Measurements from ENCODE around the gene GIT1.

Gene GIT1

DNA sequence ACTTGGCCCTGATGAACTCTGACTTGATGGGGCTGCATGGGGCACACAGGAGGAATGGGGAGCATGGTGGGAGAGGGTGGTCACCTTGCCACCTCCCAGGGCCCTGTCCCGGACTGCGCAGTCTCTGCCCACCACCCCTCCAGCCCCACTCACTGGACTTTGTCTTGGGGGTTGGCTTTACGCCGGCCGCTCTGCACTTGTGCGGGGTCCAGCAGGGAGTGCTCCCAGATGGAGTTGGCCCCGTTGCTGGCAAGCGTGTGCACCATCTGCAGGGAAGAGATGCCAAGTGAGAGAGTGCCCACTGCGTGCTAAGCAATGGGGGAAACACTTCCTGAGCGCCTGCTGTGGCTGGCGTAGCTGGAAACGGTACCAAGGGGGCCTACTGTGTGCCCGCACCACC lies 6.7 kb downstream of the GIT1 start:
- no peak overlapping the region for H3K4me3 ChIP-seq (ENCODE audit: low read depth, low read length)
- POLR2A ChIA-PET: no interaction called here
- CTCF ChIA-PET: interaction anchor here (0.8 to 20.8 kb wide), 9 partner anchors 10 to 510 kb away, joined by 3 to 210 read pairs (median 26); partner anchors contain the start of genes ABHD15, ANKRD13B, SSH2 and TP53I13
- no peak for DNase-seq (ENCODE audit: low read depth, low spot score)
- TF ChIP-seq, protein P1, sequence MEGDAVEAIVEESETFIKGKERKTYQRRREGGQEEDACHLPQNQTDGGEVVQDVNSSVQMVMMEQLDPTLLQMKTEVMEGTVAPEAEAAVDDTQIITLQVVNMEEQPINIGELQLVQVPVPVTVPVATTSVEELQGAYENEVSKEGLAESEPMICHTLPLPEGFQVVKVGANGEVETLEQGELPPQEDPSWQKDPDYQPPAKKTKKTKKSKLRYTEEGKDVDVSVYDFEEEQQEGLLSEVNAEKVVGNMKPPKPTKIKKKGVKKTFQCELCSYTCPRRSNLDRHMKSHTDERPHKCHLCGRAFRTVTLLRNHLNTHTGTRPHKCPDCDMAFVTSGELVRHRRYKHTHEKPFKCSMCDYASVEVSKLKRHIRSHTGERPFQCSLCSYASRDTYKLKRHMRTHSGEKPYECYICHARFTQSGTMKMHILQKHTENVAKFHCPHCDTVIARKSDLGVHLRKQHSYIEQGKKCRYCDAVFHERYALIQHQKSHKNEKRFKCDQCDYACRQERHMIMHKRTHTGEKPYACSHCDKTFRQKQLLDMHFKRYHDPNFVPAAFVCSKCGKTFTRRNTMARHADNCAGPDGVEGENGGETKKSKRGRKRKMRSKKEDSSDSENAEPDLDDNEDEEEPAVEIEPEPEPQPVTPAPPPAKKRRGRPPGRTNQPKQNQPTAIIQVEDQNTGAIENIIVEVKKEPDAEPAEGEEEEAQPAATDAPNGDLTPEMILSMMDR (IDR thresholded peaks at IDR 0.05; ENCODE audit: insufficient read depth, low read length, missing control alignments): no peak

GRCh38 chr17:29582254-29582765 lies 7.1 kb downstream of the GIT1 start:
- POLR2A ChIA-PET: no interaction called here
- CTCF ChIA-PET: interaction anchor here (0.8 to 20.8 kb wide), 9 partner anchors 10 to 512 kb away, joined by 3 to 210 read pairs (median 43); partner anchors contain the start of genes ABHD15, ANKRD13B, SSH2 and TP53I13

DNA sequence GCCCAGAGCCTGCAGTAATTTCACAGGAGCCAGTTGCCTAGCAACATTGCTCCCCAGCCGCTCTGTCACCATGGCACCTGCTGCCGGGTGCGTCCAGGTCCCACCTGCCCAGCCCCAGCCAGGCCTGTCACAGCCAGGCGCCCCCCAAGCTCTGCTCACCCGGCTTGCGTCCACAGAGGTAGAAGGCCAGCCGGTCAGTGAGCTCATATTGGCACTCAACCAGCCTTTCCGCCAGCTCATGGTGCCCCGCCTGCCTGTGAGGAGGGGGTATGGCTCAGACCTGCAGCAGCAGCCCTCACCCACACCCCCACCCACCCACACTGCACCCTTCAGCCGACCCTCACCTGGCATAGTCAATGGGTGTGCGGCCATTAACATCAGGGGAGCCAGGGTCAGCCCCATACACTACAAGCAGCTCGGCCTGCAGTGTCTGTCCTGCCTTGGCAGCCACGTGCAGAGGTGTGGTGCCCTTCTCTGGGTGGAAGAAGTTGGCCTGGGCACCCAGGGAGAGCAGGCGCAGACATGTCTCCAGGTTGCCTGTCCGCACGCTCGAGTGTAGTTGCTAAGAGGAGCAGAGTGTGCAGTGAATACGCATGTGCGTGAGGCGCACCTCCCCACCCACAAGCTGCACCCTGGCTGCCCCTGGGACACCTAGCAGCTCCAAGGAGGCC lies 7.7 kb downstream of the GIT1 start:
- DNase-seq (ENCODE audit: low read depth, low spot score): no peak
- H3K4me3 ChIP-seq (ENCODE audit: low read depth, low read length): no peak overlapping the region
- ChIA-PET CTCF (interaction anchor here (0.8 to 20.8 kb wide), 16 partner anchors 7 to 522 kb away, joined by 3 to 210 read pairs (median 8); partner anchors contain the start of genes ABHD15, ANKRD13B, CORO6 and GIT1), POLR2A (no interaction called here)
- TF ChIP-seq, protein P1 (IDR thresholded peaks at IDR 0.05; ENCODE audit: insufficient read depth, low read length, missing control alignments): no peak

More at GRCh38 chr17:29582254-29582765, 7.1 kb downstream of the GIT1 start:
- no peak overlapping the region for H3K4me3 ChIP-seq (ENCODE audit: low read depth, low read length)
- TF ChIP-seq, protein P1 (IDR thresholded peaks at IDR 0.05; ENCODE audit: insufficient read depth, low read length, missing control alignments): no peak
- no peak for DNase-seq (ENCODE audit: low read depth, low spot score)

DNA sequence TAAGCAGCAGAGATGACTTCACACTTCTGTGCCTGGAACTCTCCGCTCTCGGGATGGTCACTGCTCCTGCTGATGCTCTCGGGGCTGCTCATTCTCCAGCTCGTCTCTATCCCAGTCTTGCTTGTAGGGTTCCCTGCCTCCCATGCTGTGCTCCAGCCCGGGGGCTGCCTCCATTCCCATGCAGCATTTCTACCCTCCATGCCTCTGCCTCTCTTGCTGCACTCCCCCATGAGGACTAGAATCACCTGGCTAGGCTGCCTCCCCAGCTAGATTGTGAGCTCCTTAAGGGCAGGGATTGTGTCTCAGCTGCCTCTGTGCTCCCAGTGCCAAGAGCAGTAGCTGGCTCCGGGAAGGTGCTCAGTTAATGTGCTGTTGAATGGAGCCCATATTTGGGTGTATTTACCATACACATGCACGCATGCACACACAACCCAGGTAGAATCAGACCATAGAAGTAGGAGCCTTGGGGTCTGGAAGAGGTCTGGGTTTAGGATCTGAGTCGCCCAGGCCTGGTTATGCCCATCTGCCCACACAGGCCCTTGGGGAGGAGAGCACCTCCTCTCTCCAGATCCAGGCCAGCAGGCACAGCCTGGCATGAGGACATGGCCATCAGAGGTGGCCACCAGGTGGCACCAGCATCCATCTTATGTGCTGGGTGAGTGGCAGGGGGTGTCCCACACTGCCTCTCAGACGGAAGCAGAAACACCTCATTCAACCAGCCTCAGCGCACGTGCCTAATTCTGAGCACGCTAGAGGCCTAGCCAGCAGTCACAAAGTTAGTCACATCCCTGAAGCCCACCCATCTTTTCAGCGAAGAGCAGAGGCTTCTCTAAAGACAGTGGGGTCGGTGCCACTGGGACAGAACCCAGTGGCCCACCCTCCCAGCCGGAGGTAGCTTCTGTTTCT lies 9.3 kb downstream of the GIT1 start:
- ChIA-PET CTCF (interaction anchor here (0.8 to 20.8 kb wide), 22 partner anchors 8 to 524 kb away, joined by 3 to 222 read pairs (median 6); partner anchors contain the start of genes ABHD15, ANKRD13B, CORO6 and GIT1), POLR2A (interaction anchor here (1.5 kb wide), 1 partner anchor 11 kb away, joined by 4 read pairs; the partner anchor contains the start of gene TP53I13)
- TF ChIP-seq, protein P1 (IDR thresholded peaks at IDR 0.05; ENCODE audit: insufficient read depth, low read length, missing control alignments): peak; percentile 95
- H3K4me3 ChIP-seq (ENCODE audit: low read depth, low read length): no peak overlapping the region
- DNase-seq (ENCODE audit: low read depth, low spot score): no peak

DNA sequence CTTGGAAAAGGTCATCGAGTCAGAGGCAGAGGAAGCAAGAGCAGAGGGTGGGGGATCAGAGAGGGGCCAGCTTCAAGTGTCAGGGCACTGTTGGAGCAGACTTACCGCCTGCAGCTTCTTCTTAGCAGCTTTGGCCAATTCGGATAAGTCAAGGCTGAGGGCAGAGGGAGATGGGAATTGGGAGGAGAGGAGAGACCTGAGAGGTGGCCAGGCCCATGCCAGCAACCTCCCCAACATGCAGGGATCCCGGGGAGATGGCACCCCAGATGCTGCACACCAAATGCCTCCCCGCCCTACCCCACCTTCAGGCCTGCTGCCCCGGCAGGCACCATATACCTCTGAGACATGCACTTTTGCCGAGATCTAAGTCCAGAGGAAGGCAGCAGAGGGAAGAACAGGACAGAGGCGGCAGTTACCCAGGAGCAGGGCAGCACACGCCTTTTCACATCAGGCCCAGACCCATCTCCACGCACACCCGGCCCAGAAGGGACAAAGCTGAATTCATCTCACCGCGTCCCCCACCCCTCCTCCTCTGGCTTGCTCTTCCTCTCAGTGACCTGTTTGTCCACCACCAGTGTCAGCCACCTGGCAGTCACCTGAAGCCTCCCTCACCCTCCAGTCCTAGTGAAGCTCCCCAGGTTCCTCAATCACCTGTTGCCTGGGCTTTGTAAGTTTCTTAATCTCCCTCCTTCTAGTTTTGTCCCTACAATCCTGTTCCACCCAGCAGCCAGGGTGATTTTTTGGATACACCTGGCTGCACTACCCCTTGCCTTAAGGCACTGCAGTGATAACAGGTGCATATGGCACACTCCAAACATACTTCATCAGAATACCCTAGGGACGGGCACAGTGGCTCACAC lies 10.6 kb downstream of the GIT1 start:
- DNase-seq (ENCODE audit: low read depth, low spot score): no peak
- ChIA-PET CTCF (interaction anchor here (0.9 to 20.8 kb wide), 15 partner anchors 8 to 515 kb away, joined by 3 to 222 read pairs (median 23); partner anchors contain the start of genes ABHD15, ANKRD13B, GIT1 and SSH2), POLR2A (no interaction called here)
- H3K4me3 ChIP-seq (ENCODE audit: low read depth, low read length): no peak overlapping the region
- TF ChIP-seq, protein P1 (IDR thresholded peaks at IDR 0.05; ENCODE audit: insufficient read depth, low read length, missing control alignments): no peak
